Loucy (cell line): Measurements from ENCODE around the gene MTMR1.
A peak's percentile ranks its signal among the peaks of the same experiment; 100 is the strongest.

Experiments
- H2AFZ ChIP-seq: fragments of 200-600 bp; sonication (generic); 2 replicates; pipeline ENCODE4 v1.6.0; 2016; ENCODE audit warnings: antibody characterized with exemption, mild to moderate bottlenecking, low read length, moderate library complexity
- H3F3A ChIP-seq: fragments of 200-600 bp; 2 replicates; pipeline ENCODE4 v1.6.0; 2016; ENCODE audit warnings: antibody characterized with exemption, low read depth, mild to moderate bottlenecking
- H3K27me3 ChIP-seq: fragments of 200-600 bp; sonication (generic); 2 replicates; pipeline ENCODE4 v1.6.1; 2014; ENCODE audit warnings: low read length, mild to moderate bottlenecking; ENCODE audit not compliant: insufficient read depth, poor library complexity, severe bottlenecking
- H3K36me3 ChIP-seq: fragments of 200-600 bp; sonication (generic); 2 replicates; pipeline ENCODE4 v1.6.1; 2016; ENCODE audit warnings: low read length; ENCODE audit not compliant: insufficient read depth
- H3K4me1 ChIP-seq: fragments of 200-600 bp; sonication (generic); 2 replicates; pipeline ENCODE4 v1.5.1; 2014; ENCODE audit warnings: low read length, mild to moderate bottlenecking; ENCODE audit not compliant: insufficient read depth, poor library complexity, severe bottlenecking
- H3K4me2 ChIP-seq: fragments of 200-600 bp; sonication (generic); 2 replicates; pipeline ENCODE4 v1.6.0; 2014; ENCODE audit warnings: antibody characterized with exemption, low read length, low read depth, mild to moderate bottlenecking; ENCODE audit not compliant: poor library complexity, severe bottlenecking
- H3K4me3 ChIP-seq: fragments of 200-600 bp; sonication (generic); 2 replicates; pipeline ENCODE4 v1.5.1; 2014; ENCODE audit warnings: low read length, mild to moderate bottlenecking, mixed read lengths; ENCODE audit not compliant: poor library complexity, severe bottlenecking
- H3K79me2 ChIP-seq: fragments of 200-600 bp; sonication (generic); 2 replicates; pipeline ENCODE4 v1.6.1; 2014; ENCODE audit warnings: low read length; ENCODE audit not compliant: insufficient read depth
- H3K9ac ChIP-seq: fragments of 200-600 bp; sonication (generic); 2 replicates; pipeline ENCODE4 v1.6.0; 2014; ENCODE audit warnings: mild to moderate bottlenecking, low read depth, low read length, moderate library complexity; ENCODE audit not compliant: poor library complexity, severe bottlenecking
- H3K9me2 ChIP-seq: fragments of 200-600 bp; sonication (generic); replicated peaks from 2 replicates; pipeline ENCODE4 v1.6.1; 2016; ENCODE audit warnings: low read depth, low read length, mixed read lengths
- H3K9me3 ChIP-seq: fragments of 200-600 bp; sonication (generic); 2 replicates; pipeline ENCODE4 v1.6.1; 2014; ENCODE audit warnings: mild to moderate bottlenecking, antibody characterized with exemption, low read length, low read depth; ENCODE audit not compliant: insufficient read depth
- H4K20me1 ChIP-seq: fragments of 200-600 bp; sonication (generic); 2 replicates; pipeline ENCODE4 v1.6.0; 2014; ENCODE audit warnings: antibody characterized with exemption, low read length, mild to moderate bottlenecking; ENCODE audit not compliant: insufficient read depth, poor library complexity, severe bottlenecking
- CTCF ChIP-seq: fragments of 200-600 bp; sonication (generic); conservative IDR thresholded peaks from 2 replicates; pipeline ENCODE4 v1.5.1; 2014; ENCODE audit warnings: mild to moderate bottlenecking, antibody characterized with exemption, low read length
- EZH2phosphoT487 ChIP-seq: fragments of 200-600 bp; IDR thresholded peaks from 2 replicates; pipeline ENCODE4 v1.6.1; 2018; ENCODE audit warnings: antibody characterized with exemption, mild to moderate bottlenecking, moderate library complexity, borderline replicate concordance

The MTMR1 gene

GRCh38 chrX:150697641-150698040 is 4.4 kb downstream of the MTMR1 start:
- TF ChIP-seq EZH2phosphoT487 (no peak), CTCF (no peak)
- Histone ChIP-seq H3K36me3 (peaks cover 5% of the 10 kb centered on the region; the same call in 1 of the 2 replicates), H3K4me1 (peaks cover 28% of the 10 kb centered on the region), H3K4me3 (no peak overlapping the region), H2AFZ (no peak overlapping the region), H3K27me3 (no peaks in the 10 kb centered on the region), H3K9me2 (no peaks in the 10 kb centered on the region), H3K4me2 (peak overlapping the region; percentile 82), H3F3A (no peaks in the 10 kb centered on the region; the same call in 1 of the 2 replicates), H3K79me2 (peaks cover 55% of the 10 kb centered on the region), H4K20me1 (peaks cover 11% of the 10 kb centered on the region), H3K9ac (no peak overlapping the region), H3K9me3 (no peaks in the 10 kb centered on the region)

DNA sequence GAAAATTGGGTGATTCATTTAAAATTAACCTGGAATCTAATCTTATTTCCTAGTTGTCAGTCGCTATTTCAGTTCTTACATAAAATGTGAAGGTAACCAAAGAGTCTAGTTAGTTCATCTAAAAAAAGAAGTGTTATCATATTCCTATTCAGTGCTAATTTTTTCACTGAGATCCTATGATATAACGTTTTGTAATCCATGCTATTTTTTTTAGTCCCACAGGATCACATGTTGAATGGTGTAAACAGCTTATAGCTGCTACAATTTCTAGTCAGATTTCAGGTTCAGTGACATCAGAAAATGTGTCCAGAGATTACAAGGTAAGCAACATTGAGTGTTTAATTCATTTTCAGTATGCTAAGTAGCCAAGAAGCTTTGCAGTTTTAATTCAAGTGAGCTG is 5.8 kb downstream of the MTMR1 start:
- Histone ChIP-seq H3K79me2 (peaks cover 55% of the 10 kb centered on the region), H3K9me2 (no peaks in the 10 kb centered on the region), H3K4me1 (peaks cover 28% of the 10 kb centered on the region), H3K4me2 (peak overlapping the region; percentile 48), H4K20me1 (peaks cover 11% of the 10 kb centered on the region), H3K36me3 (peaks cover 5% of the 10 kb centered on the region; the same call in 1 of the 2 replicates), H3K27me3 (no peaks in the 10 kb centered on the region), H3K9ac (no peak overlapping the region), H2AFZ (no peak overlapping the region), H3K9me3 (no peaks in the 10 kb centered on the region), H3K4me3 (no peak overlapping the region), H3F3A (no peaks in the 10 kb centered on the region; the same call in 1 of the 2 replicates)
- TF ChIP-seq CTCF (no peak), EZH2phosphoT487 (no peak)

GRCh38 chrX:150700107-150700506 is 6.9 kb downstream of the MTMR1 start:
- no peak overlapping the region for H3K4me3 ChIP-seq
- H4K20me1 ChIP-seq = peaks cover 5% of the 10 kb centered on the region
- no peaks in the 10 kb centered on the region for H3F3A ChIP-seq
- H3K4me2 ChIP-seq = no peak overlapping the region
- H3K9me2 ChIP-seq = no peaks in the 10 kb centered on the region
- peaks cover 5% of the 10 kb centered on the region; the same call in 1 of the 2 replicates for H3K36me3 ChIP-seq
- no peaks in the 10 kb centered on the region for H3K9me3 ChIP-seq
- H3K9ac ChIP-seq = no peak overlapping the region
- H3K27me3 ChIP-seq = no peaks in the 10 kb centered on the region
- peaks cover 45% of the 10 kb centered on the region for H3K79me2 ChIP-seq
- peaks cover 19% of the 10 kb centered on the region for H3K4me1 ChIP-seq
- TF ChIP-seq CTCF (no peak), EZH2phosphoT487 (no peak)
- no peak overlapping the region for H2AFZ ChIP-seq
